ENCODE measurements around the gene SLC16A2.

GRCh38 chrX:74507191-74507590, 85.9 kb downstream of the SLC16A2 start:
- TF ChIP-seq YY1 (IDR thresholded peaks at IDR 0.05; ENCODE audit: insufficient read depth, insufficient read length) (no peak), ZNF274 (IDR thresholded peaks at IDR 0.05; ENCODE audit: low read depth, low read length) (no peak), SUZ12 (IDR thresholded peaks at IDR 0.05; ENCODE audit: extremely low read depth, insufficient read depth, insufficient read length) (no peak)
